Suppressor macrophage treated with lipopolysaccharide for 4 hours (primary cell): Measurements from ENCODE around the gene MED15.
"Not testable (repeated sequence)": the region's sequence is repeated elsewhere in the genome, so short reads cannot be mapped to it uniquely, and the experiment has no call there.

Experiments used
- DNase-seq: peaks from one replicate; pipeline ENCODE4 v3.0.0-alpha.2; 2020

The MED15 gene

DNA sequence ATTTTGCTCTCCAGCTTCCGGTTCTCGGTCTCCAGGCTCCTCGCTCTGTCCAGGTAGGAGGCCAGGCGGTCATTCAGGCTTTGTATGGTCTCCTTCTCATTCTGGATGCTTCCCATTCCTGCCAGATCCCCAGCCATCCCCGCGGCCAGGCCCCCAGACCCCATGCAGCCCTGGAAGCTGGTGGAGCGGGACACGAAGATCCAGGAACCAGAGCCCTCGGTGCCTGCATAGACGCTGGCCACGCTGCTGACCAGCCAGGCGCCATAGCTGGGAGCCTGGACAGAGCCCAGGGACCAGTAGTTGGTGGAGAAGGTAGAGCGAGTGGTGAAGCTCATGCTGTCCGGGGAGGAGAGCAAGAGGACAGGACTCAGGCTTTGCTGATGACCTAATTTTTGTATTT lies 23.6 kb upstream of the MED15 start:
- DNase-seq = no peak

DNA sequence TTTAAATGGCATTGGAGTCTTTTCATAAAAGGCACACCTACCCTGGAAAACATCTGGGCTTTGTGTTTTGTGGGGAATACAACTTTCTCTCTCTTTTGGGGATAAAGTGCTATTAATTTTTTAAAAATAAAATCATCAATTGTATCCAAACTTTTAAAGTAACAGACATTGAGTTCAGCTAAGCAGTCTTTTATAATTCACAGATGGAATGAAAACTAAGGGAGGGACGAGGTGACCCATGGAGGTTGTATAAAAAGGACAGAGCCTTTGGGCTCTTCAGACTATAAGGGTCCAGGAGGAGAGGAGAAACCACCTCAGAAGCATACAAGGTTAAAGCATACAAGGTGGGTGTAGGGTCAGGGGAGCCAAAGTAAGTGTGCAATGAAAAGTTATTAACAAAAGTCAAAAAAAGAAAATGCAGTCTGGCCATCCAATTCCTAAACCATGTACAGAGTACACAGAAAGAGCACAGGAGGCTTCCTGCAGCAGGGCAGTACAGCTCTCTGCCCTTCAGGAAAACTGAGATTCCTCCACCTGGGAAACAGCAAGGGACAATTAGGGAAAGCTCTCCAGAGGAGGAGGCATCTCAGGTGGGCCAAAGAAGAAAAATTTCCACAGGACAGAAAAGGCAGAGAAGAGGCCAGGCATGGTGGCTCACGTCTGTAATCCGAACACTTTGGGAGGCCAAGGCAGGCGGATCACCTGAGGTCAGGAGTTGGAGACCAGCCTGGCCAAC lies 22.3 kb upstream of the MED15 start:
- DNase-seq = no peak

DNA sequence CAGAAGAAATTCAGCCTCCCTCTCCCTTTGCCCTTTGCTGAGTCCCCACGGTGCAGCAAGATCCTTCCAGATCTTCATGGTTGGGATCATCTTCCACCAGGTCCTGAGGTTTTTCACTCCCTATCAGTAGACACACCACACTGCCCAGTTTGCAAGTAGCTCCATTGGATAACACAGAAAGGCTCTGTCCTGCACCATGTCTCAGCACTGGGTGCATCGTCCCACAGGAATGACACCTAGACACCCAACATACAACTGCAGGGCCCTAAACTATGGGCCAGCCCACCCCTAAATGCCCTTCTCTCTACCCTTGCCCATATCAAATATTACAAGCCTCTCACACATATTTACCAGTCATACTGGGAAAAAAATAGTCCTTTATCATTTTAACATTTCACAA lies 21.2 kb upstream of the MED15 start:
- no peak for DNase-seq

DNA sequence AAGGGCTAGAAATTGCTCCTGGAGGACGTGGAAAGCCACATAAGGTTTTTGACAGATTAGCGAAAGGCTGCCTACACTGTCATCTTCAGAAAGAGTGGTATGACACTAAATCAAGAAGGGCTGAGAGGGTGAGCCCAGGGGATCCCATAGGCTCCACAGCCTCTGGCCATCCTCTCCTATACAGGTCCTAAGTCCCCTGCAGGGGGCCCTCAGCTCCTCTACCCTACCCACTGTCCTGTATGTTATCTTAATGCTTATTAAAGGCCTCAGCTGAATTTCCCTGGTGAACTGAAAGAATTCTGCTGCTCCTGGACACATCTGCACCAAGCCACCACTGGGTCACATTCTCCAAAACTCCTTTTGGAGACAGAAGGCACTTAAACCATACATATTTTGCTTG lies 19.7 kb upstream of the MED15 start:
- no peak for DNase-seq

GRCh38 chr22:20488946-20489345 lies 18.5 kb upstream of the MED15 start:
- DNase-seq = no peak

DNA sequence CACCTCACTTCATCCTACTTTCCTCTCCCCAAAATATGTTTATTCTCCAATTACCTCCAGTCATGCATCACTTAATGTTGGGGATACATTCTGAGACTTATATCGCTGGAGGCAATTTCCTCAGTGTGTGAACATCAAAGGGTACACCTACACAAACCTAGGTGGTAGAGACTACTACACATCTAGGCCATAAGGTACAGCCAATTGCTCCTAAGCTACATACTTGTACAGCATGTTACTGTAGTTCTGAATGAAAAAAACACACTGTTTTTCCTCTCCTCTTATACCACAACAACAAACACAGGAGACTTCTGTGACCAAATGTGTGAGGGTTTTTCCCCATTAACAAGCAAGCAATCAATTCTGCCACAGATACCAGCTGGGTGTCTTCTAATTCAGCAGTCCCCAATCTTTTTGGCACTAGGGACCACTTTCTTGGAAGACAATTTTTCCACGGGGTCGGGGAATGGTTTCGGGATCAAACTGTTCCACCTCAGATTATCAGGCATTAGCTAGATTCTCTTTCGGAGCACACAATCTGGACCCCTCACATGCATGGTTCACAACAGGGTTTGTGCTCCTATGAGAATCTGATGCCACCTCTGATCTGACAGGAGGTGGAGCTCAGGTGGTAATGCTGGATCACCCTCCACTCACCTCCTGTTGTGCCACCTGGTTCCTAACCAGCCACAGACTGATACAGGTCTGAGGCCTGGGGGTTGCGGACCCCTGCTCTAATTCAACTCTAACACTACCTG lies 17.0 kb upstream of the MED15 start:
- DNase-seq = no peak

GRCh38 chr22:20490941-20491307 lies 16.5 kb upstream of the MED15 start:
- no peak for DNase-seq

GRCh38 chr22:20491346-20491745 lies 16.1 kb upstream of the MED15 start:
- no peak for DNase-seq

DNA sequence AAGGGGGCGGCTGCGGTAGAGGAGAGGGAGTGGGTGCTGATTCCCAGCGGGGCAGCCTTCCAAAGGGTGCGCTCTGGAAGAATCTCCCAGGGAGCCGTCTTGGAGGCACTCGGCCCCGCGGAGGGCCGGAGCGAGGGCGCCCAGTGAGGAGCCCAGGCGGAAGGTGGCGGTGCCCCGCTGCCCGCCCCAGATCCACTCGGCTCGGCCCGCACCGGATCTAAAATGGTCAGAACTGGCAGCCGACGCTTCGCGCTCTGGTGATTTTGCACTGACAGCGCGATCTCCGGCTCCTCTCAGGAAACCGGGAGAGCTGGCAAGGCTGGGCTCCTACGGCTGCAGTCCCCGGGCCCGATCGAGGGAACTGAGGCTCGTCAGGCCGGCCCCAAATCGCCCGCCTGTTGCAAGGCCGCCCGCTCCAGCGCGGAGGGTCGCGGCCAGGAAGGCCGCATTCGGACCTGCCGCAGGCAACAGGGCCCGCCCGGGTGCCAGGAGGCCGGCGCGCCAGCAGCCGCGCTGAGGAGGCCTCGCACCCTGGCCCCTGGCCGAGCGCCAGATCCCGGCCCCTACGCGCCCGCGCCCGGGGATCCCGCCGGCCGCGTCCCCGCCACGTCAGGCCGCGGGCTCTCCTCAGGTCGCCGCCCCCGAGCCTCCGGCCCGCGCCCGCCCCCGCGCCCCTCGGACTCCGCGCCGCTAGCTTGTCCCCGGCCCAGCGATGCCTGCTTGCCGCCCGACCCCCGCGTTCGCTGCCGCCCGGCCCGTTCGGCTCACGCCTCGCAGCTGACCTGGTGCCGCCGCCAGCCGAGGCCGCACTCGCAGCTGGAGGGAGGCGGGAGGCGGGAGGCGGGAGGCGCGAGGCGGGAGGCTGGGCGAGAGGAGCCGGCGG lies 12.2 kb upstream of the MED15 start, which contains the start of gene KLHL22:
TSS of gene KLHL22 (minus strand) at position 818 of the 883 bp plus-strand sequence. CDS start 6,584 bp downstream, outside the sequence.
- DNase-seq = peak; percentile 28

DNA sequence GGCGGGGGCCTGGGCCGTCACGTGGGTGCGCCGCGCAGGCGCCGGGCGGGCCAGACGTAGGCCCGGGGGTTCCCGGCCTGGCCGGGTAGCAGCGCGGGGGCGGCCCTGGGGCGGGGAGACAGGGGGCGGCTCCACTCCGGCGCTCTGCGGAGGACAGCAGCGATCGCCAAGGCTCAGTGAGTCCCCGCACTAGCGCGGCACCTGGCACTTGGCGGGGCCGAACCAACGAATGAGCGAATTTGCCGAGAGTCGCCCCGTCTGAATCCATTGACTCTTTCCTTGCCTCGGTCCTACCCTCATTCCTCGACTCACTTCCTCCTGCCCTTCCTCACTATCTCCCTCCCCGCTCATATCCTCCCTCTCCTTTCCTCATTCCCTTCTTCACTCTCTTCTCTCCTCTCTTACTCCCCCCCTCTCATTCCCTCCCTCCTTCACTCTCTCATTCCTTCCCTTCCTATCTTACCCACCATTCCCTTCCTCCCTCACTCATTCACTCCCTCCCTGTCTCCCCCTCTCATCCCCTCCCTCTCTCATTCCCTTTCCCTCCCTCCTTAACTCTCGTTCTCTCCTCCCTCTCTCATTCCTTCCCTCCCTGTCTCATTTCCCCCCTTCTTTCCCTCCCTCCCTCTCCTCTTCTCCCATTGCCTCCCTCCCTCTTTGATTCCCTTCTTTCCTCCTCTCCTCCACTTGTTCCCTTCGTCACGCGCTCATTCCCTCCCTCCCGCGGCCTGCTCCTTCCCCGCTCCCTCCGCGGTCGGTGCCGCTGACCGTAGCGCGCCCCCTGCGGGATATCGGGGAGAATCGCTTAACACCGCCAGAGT lies 11.3 kb upstream of the MED15 start:
- peak; percentile 97 for DNase-seq

DNA sequence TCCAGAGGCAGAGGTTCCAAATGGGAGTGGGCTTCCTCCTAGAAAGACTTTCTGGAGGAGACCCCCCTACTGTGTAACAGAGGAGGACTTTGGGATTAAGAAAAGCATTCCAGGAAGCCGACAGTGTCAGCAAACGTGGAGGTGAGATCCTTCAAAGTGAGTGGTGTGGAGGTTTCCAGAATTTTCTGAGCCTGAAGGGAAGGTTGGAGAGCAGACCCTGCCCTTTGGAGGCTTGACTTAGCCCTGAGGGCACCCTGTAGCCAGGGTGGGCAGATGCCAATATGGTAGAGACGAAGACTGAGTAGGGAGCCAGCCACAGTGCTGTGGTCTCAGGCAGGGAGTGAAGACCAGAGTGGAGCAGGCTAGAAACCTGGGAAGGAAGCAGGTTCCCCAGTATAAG lies 10.0 kb upstream of the MED15 start:
- no peak for DNase-seq

DNA sequence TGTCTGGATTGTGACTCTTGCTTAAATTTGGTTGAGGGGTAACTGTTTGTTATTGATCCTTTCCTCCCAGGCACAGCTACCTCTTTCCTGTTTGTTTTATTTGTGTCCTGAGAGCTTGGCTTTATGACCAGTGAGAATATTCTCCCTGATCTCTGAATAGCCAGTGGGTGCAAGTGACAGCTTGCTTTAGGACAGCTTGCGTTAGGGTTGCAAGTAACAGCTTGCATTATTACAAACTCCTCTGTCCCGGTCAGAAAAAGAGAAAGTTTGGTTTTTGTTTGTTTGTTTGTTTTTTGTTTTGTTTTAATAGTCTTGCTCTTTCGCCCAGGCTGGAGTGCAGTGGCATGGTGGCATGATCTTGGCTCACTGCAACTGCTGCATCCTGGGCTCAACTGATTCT lies 8.5 kb upstream of the MED15 start:
- DNase-seq = no peak

GRCh38 chr22:20499769-20500168 lies 7.6 kb upstream of the MED15 start:
- no peak for DNase-seq

- no peak for DNase-seq
Measured at GRCh38 chr22:20503816-20504215, 3.6 kb upstream of the MED15 start.

GRCh38 chr22:20504293-20504922 lies 3.0 kb upstream of the MED15 start:
- not testable (repeated sequence) for DNase-seq

DNA sequence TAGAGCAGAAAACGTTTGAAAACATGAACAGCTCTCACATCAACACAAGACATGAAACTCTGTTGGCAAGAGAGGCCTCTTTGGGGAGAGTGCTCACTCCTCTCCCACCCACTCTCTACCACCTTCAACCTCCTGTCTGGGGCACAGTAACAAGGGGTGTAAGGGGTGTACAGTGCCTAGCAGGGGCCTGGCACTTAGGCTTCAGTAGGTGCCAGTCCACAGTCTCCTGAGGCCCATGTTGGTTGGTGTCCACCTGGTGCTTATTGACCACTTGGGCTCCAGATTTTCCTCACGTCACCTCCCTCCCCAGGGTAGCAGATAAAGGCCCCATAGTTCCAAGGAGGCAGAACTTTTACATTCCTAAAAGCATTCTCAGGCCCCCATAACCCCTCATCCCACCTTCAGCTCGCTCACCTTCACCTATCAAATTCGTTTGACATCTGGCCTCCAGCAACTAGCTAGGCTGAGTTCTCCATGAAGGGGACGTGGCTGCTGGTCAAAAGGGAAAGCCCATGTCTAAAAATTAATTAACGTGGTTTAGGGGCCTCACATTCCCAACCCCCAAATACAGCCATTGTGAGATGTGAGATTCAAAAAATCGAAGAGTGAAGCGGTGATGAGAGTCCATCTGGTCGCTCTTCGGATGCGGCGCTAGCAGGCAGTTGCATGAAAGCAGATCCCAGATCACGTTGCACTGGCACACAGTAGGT lies 712 bp upstream of the MED15 start:
- DNase-seq = no peak

DNA sequence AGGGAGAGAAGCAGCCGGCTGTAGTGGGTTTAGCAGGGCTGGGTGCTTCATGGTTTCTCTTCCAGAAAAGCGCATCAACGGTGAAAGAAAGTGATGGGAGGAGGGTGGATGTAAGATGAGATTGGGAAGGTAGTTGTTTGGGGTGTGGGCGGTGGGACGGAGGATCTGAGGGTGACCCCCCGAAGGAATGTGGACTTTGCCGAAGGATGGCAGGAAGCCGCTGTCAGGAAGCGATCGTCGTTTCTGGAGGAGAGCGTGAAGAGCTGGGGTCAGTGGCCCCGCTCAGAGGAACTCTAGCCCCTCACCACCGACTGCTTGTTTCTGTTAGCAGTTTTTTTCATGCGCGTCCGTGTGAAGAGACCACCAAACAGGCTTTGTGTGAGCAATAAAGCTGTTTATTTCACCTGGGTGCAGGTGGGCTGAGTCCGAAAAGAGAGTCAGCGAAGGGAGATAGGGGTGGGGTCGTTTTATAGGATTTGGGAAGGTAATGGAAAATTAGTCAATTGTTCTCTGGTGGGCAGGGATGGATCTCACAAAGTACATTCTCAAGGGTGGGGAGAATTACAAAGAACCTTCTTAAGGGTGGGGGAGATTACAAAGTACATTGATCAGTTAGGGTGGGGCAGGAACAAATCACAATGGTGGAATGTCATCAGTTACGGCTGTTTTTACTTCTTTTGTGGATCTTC lies 801 bp downstream of the MED15 start:
- DNase-seq = not testable (repeated sequence)

DNA sequence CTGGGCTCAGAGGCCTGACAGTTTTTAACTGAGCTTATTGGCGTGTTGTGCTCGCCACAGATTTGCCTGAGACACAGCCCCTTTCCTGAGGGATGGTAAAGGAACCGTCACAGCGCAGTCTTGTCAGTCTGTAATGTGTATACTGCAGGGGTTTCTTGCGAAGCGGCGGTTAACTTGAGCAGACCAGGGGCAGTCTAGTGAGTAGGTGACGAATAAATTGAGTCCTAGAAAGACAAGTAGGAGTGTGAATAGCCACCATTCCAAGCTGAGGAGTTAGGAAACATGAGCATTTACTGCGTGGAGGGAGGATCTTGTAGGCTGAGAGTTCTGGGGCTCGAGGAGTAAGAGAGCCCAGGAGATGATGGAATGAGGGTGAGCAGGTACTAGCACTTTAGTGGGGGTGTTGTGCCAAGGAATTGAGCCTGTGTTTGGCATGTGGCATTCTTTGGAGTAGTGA lies 1.4 kb downstream of the MED15 start:
- no peak for DNase-seq

DNA sequence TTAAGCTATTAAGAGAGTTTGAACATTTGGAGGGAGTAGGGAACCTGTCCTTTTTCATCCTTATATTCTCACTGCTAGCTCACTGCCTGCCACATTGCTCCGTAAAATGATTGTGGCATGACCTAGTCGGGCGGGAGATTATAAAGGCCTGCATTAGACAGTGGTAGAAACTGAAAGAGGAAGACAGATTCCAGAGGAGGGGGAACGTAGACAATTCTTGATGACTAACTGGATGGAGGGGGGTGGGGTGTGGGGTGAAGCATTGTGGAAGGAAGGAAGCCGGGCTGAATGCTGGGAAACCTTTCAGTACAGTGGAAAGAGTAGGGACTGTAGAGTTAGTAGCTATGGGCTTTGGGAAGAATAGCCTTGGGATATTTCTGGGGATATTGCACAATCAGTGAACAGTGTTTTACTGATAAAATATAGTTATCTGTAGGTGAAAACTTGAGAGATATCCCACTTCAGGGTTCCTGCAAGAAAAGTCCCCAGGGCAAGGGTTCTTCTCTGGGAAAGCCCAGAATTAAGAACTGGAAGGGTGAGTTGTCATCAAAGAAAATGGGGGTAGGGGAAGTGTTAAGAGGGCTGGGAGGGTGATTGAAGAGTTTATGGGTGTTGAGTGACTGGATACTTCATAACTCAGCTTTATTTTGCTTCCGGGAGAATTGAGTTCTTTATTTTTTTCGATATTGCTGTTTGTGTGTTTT lies 2.1 kb downstream of the MED15 start:
- peak; percentile 96 for DNase-seq
